ENCODE measurements around the gene SLC9A3. TPM values are rescaled to one million over a fixed set of nuclear protein-coding genes. Genes with fewer than 3 reads are reported as not detected.

Gene SLC9A3
- polyA plus RNA-seq, 3 donors = 0.45 to 3.1 (median 1.5) TPM

- 78 to 86% (median 83%) methylated on average over 20 to 23 of the region's 23 CpGs for WGBS, 3 donors
- H3K27ac ChIP-seq (ENCODE audit: low read depth, low read length) = no peak overlapping the region
Measured at GRCh38 chr5:432928-433791, 91.1 kb downstream of the SLC9A3 start.

DNA sequence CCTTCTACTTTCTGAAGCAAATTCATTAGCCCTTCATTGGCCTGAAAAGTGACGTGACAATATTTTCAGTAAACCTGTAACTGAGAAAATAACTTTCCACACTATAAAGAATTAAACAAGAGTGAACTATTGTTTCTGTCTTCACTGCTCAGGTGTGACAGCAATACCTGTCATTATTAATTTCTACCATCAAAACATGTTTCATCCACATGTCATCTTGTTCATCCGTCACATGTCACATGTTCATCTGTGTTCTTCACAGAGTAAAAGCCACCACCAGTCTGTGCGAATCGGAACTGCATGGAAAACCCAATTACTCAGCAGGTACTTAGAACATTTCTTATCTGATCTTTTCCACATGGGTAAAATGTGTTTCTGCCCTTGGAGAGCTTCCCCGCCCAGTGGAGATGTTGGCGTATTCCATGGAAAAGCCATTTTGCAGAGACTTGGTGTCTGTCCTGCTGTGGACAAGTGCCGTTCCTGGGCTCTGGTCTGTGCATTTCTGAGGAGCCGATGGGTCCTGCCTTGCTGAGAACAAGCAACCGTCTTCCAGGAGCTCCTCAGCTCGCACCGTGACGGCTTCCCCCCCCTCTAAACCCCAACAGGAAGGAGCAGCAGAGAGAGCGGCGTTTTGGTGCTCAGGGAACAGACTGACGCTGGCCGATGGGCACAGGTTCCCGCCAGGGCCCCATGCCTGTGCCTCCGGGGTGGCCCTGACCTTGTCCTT, 91.9 kb downstream of the SLC9A3 start:
- H3K27ac ChIP-seq (ENCODE audit: low read depth, low read length) = no peak overlapping the region
- WGBS, 3 donors = 76 to 83% (median 78%) methylated on average over 17 to 18 of the region's 18 CpGs

DNA sequence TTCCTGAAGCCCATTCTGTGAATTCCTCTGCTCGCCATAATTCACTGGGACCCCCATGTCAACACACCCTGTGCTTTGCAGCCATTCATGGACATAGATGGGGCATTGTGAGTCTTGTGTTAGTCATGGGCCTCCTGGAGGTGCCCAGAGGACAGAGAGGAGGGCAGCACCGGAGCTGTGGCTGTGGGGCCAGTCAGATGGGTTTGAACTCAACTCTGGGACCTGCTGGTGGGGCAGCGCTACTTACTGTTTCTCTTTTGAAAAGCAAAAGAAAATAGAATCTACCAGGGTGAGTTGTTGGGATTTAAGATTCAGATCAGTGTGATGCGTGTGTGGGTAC, 92.6 kb downstream of the SLC9A3 start:
- 96 to 97% (median 96%) methylated on average over 4 of the region's 4 CpGs for WGBS, 3 donors
- no peak overlapping the region for H3K27ac ChIP-seq (ENCODE audit: low read depth, low read length)

DNA sequence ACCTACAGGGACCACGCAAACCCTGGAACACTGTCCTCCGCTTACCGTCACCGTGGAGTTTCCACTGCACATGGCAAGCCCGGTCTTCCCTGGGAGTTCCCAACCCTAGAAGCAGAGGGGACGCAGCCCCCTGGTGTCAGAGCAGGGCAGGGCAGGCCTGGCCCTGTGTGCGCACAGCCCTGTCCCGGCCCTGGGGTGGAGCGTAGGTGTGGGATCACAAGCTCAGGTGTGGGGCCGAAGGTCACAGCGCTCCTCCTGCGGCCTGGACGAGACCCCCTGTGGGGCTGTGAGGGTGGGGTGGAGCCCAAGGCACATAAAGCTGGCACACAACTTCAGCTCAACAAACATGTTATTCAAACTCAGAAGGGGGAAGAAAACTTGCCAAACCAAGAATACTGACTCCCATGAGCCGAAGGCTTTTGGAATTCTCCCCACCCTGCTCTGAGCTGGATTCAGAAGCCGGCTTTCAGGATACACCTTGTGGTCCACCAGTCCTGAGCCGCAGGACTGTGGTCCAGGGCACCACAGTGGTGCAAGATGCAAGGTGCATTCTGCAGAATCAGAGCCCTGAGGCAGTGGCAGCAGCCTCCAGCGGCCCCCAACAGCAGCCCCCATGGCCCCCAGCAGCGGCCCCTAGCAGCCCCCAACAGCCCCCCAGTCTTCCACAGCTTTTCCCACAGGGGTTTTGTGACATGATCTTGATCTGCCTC, 93.1 kb downstream of the SLC9A3 start:
- whole genome bisulfite sequencing, 3 donors = 44 to 53% (median 49%) methylated on average over 18 of the region's 18 CpGs
- H3K27ac ChIP-seq (ENCODE audit: low read depth, low read length) = no peak overlapping the region

GRCh38 chr5:430214-430925, 93.9 kb downstream of the SLC9A3 start:
- H3K27ac ChIP-seq (ENCODE audit: low read depth, low read length) = no peak overlapping the region
- 75 to 81% (median 77%) methylated on average over 25 of the region's 25 CpGs for whole genome bisulfite sequencing, 3 donors

DNA sequence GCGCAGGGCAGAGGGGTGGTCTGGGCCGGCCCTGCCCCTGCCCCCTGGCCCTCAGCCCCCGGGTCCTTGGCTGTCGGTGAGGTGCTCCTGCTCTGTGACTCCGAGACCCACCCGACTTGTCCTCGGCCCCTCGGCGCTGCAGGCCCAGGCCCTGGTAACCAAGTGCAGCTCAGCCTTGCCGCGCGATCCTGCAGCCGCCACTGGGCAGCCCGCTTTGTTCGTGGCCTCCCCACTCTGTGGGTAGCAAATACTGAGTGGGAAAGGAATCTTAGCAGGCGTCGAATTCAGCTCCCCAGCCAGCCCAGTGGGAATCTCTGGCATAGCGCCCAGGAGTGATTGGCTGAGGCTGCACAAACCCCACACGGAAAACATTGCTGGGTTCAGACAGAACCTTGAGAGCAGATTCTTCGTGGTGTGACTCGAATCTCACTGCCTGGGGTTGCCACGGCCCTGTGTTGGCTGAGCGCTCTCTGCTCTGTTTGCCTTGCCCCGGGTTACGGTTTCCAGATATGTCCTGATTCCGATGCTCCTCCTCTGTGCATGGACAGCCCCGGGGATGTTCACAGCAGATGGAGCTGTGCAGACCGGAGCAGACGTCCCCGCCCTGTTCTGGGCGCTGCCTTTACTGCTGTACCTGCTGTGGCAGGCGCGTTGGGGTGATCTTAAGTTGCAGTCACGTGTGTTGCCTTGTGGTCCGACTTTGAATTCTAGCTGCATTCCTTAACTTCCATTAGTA, 94.6 kb downstream of the SLC9A3 start:
- WGBS, 3 donors = 53 to 72% (median 66%) methylated on average over 33 to 35 of the region's 35 CpGs
- no peak overlapping the region for H3K27ac ChIP-seq (ENCODE audit: low read depth, low read length)

DNA sequence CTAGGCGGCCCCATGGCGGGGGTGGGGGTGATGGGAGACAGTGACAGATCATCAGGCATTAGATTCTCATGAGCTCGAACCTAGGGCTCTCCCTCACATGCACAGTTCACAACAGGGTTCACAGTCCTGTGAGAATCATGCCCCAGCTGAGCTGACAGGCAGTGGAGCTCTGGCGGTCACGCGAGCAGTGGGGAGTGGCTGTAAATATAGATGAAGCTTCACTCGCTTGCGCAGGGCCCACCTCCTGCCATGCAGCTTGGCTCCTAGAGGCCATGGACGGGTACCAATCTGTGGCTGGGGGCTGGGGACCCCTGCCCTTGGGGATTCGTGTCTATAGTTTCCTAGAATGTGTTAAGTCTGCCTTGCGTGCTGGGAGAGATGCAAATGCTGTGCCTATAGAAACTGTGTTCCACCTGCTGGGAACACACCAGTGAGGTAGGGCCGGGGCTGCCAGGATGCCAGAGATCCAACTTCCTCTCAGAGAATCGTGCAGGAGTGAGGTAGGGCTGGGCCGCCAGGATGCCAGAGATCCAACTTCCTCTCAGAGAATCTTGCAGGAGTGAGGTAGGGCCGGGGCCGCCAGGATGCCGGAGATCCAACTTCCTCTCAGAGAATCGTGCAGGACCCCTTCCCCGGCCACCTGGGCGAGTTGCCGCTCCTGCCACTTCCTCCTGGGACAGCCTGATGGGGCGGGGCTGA, 95.3 kb downstream of the SLC9A3 start:
- WGBS, 3 donors = 76 to 81% (median 76%) methylated on average over 18 to 22 of the region's 22 CpGs
- no peak overlapping the region for H3K27ac ChIP-seq (ENCODE audit: low read depth, low read length)

GRCh38 chr5:428219-428618, 96.0 kb downstream of the SLC9A3 start:
- WGBS, 3 donors = 83 to 94% (median 90%) methylated on average over 11 of the region's 11 CpGs

DNA sequence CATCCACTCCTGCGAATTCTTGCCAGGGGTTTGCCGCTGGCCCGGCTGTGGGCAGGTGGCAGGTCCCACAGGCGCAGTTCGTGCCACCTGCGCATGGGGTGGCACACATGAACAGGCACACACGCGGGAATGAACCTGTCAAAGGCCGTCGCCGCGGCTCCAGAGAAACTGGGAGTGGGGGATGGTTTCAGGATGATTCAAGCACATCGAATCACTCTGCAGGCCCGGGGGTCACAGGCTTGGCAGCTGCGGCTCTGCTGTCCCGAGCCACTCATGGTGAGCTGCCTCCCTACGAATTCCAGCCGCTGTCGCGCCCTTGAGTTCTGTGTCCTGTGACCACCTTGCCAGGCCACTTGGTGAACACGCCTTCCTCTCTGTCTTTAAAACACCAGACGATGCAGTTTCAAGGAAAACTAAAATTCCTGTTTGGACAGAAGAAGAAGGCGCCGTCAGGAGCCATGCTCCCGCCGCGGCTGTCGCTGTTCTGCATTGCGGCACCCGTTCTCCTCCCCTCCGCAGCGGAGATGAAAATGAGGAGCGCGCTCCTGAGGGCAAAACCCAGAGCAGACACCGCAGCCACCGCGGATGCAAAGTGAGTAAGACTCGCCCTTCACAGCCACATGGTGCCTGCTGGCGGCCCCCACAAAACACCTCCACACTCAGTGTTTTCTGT, 96.7 kb downstream of the SLC9A3 start:
- WGBS, 3 donors = 90 to 96% (median 95%) methylated on average over 39 of the region's 39 CpGs

More at GRCh38 chr5:428219-428618, 96.0 kb downstream of the SLC9A3 start:
- H3K27ac ChIP-seq (ENCODE audit: low read depth, low read length) = no peak overlapping the region

GRCh38 chr5:426392-426976, 97.8 kb downstream of the SLC9A3 start:
- WGBS, 3 donors = 66 to 85% (median 77%) methylated on average over 3 of the region's 3 CpGs
- no peak overlapping the region for H3K27ac ChIP-seq (ENCODE audit: low read depth, low read length)

More for the DNA sequence above, 96.7 kb downstream of the SLC9A3 start:
- H3K27ac ChIP-seq (ENCODE audit: low read depth, low read length) = no peak overlapping the region

DNA sequence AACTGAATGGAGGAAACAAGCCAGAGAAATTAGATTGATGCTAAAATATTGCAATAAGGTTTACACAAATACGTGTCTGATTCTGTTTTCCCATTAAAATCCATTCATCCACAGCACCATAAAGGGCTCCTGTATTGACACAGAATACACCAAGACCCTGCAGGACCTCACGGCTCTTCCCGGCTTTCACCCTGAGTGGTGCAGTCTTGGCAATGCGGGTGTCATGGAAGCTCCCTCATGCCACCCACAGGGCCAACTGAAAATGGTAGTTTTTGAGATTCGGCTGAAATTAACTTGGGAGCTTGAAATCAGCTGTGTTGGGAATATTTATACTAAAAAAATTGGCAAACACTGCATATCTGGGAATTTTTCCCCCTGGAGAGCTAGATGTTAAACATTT, 98.5 kb downstream of the SLC9A3 start:
- WGBS, 3 donors = 39 to 54% (median 49%) methylated on average over 5 of the region's 5 CpGs

DNA sequence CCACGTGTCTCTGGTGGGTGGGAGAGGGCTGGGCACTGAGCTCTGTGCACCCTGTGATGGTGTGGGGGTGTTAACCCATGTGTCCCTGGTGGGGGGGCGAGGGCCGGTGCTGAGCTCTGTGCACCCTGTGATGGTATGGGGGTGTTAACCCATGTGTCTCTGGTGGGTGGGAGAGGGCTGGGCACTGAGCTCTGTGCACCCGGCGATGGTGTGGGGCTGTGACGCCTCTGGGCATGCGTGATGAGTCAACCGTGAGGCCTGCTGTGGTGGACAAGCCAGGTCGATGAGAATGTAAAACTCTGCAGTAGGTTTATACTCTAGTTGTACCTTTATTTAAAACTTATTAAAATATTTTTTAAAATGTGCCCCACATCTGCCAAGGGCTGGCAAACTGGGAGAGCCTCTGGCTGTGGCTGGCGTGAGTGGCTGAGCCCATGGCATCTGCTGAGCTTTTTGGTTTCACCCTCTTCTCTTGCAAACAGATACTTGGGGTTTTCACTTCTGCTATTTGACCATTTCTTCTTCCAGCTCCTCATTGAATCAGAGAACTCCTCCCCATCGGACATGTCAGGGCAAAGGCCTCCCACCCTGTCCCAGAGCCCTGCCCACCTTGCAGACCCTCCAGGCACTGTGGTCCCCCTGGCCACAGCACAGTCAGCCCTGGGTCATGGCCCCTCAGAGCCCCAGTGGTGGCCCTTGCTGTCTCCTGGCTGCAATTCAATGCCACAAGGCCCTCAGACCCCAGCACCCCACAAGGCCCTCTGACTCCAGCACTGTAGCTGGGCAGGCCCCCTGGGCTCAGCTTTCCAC, 99.7 kb downstream of the SLC9A3 start:
- H3K27ac ChIP-seq (ENCODE audit: low read depth, low read length) = no peak overlapping the region
- WGBS, 3 donors = 80 to 86% (median 80%) methylated on average over 11 of the region's 11 CpGs

More for the DNA sequence above, 98.5 kb downstream of the SLC9A3 start:
- H3K27ac ChIP-seq (ENCODE audit: low read depth, low read length) = no peak overlapping the region

DNA sequence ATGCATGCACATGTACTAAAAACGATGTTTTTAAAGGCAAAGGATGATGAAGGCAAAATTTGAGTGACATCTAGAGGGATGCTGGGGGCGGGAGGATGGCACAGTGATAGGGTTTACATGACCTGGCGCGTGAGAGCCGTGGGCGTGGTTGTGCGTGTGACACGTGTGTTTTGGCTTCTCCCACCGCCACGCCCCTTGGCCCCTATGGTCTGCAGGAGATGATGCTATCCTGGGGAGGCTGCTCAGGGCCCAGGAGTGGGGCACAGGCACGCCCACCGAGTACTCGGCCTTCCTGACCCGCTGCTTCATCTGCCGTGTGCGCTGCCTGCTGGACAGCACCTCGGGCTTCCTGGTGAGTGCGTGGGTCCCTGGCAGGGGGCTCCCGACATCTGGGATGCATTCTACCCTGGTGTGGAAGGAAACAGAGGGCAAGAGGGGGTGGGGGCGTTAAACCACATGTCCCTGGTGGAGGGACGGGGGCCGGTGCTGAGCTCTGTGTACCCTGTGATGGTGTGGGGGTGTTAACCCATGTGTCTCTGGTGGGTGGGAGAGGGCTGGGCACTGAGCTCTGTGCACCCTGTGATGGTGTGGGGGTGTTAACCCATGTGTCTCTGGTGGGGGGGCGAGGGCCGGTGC, 100.5 kb downstream of the SLC9A3 start:
- no peak overlapping the region for H3K27ac ChIP-seq (ENCODE audit: low read depth, low read length)
- WGBS, 3 donors = 76 to 84% (median 83%) methylated on average over 24 of the region's 24 CpGs

DNA sequence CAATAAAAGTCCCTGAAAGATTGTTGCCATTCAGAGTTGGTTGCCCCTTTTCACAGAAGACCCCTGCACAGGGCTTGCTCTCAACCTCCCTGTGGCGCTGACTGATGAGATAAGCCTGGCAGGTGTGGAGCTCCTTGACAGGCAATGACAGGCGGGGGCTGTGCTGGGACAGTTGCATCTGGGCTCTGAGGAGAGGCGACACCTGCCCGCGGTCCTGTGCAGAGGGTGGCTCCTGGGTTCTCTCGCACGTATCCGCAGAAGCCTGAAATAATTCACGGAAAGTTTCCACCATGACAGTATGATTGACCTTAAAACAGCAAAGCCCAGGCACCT, 101.0 kb downstream of the SLC9A3 start:
- no peak overlapping the region for H3K27ac ChIP-seq (ENCODE audit: low read depth, low read length)
- WGBS, 3 donors = 73 to 90% (median 86%) methylated on average over 9 of the region's 9 CpGs

Data from adipose tissue (tissue), 3 donors.